Lung (tissue), 16 donors: ENCODE data around the gene TNFRSF12A. TPM values are rescaled to one million over a fixed set of nuclear protein-coding genes. Genes with fewer than 3 reads are reported as not detected.

Experiments
- ATAC-seq: fragments of 200-7000 bp; cut with Tn5 transposase; one replicate; pipeline ENCODE4 v1.9.1; 2020; ENCODE audit warnings: moderate number of reproducible peaks; ENCODE audit not compliant: insufficient read depth, low FRiP score
- DNase-seq, 3 donors: peaks; one replicate each; pipeline ENCODE4 v3.0.0-alpha.2; 2013 to 2017
- H3K27ac ChIP-seq, 2 donors: one replicate each; pipeline ENCODE4 v1.5.1; 2013; ENCODE audit warnings: mild to moderate bottlenecking in 2 of 2, moderate library complexity in 2 of 2, control low read depth in 1 of 2, inconsistent platforms in 1 of 2, low read depth in 1 of 2, low read length in 1 of 2
- H3K27me3 ChIP-seq, 3 donors: one replicate each; pipeline ENCODE4 v1.5.1; 2013; ENCODE audit warnings: low read length in 2 of 3; ENCODE audit not compliant: control insufficient read depth in 3 of 3, insufficient read depth in 3 of 3
- H3K36me3 ChIP-seq, 4 donors: one replicate each; pipeline ENCODE4 v1.5.1; 2013; ENCODE audit warnings: low read length in 4 of 4, mild to moderate bottlenecking in 1 of 4, moderate library complexity in 1 of 4; ENCODE audit not compliant: control insufficient read depth in 4 of 4, insufficient read depth in 4 of 4
- H3K4me1 ChIP-seq, 5 donors: one replicate each; pipeline ENCODE4 v1.5.1; 2013; ENCODE audit warnings: low read length in 5 of 5, mild to moderate bottlenecking in 2 of 5, moderate library complexity in 1 of 5; ENCODE audit not compliant: control insufficient read depth in 5 of 5, insufficient read depth in 5 of 5
- H3K4me3 ChIP-seq: one replicate; pipeline ENCODE4 v1.5.1; 2013; ENCODE audit warnings: mild to moderate bottlenecking, control low read depth, moderate library complexity
- H3K9ac ChIP-seq, 2 donors: one replicate each; pipeline ENCODE4 v1.5.1; 2013; ENCODE audit warnings: low read length in 2 of 2, control low read depth in 1 of 2; ENCODE audit not compliant: insufficient read depth in 1 of 2
- H3K9me3 ChIP-seq, 4 donors: one replicate each; pipeline ENCODE4 v1.5.1; 2013; ENCODE audit warnings: low read length in 3 of 4, mild to moderate bottlenecking in 1 of 4, moderate library complexity in 1 of 4; ENCODE audit not compliant: control insufficient read depth in 4 of 4, insufficient read depth in 3 of 4
- WGBS, 2 donors: extraction: QIAGEN DNeasy Blood & Tissue Kit; methylation state at CpG; one replicate each; pipeline ENCODE4 v1.1.7; 2013; 5-methylcytosine and 5-hydroxymethylcytosine counted together
- long read RNA-seq, 5 donors: transcript quantifications; one replicate each; lab custom pipeline, GENCODE V29; 2026
- polyA plus RNA-seq, 2 donors: library from polyadenylated mRNA; stranded (reverse); fragments of 200-250 nt; gene quantifications; one replicate each; pipeline ENCODE4 v1.2.1, GENCODE V29; 2013
- total RNA-seq, 2 donors: library from RNA; depleted of rRNA in 1 of 2; stranded (reverse); fragments of >200 nt in 1 of 2; gene quantifications; one replicate each; pipeline ENCODE4 v1.2.1, GENCODE V29; 2014 to 2021
- TF ChIP-seq, protein P1 (sequence below): IDR thresholded peaks from 2 replicates; pipeline ENCODE4 v1.5.1; 2012; ENCODE audit warnings: mild to moderate bottlenecking; ENCODE audit errors: control extremely low read depth, extremely low read depth
- donor health status: control.
- donor health status: control.
- donor health status: Bipolar disorder and iron deficiency.
- donor health status: healthy.
- donor health status: DM: yes; HTN: yes; CAD: no.

Gene TNFRSF12A, protein sequence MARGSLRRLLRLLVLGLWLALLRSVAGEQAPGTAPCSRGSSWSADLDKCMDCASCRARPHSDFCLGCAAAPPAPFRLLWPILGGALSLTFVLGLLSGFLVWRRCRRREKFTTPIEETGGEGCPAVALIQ
- total RNA-seq (100 to 1,000 TPM in 1 of 2 donors, 10 to 100 TPM in 1; 19.1 to 107 TPM), polyA plus RNA-seq (100 to 1,000 TPM; 132 to 192 TPM)
- long read RNA-seq, donor 1, transcript TNFRSF12A-201 (4 exons, 1,033 nt), result major isoform, 10 of 10 reads
- long read RNA-seq, donor 1, partial matches to known transcripts, result 0 of 10 reads
- long read RNA-seq, donor 1, other reads (novel, unspliced or antisense), result 0 of 10 reads
- long read RNA-seq, donor 2, partial matches to known transcripts, result 0 of 3 reads
- long read RNA-seq, donor 2, other reads (novel, unspliced or antisense), result 0 of 3 reads
- long read RNA-seq, donor 3, partial matches to known transcripts, result 0 of 3 reads
- long read RNA-seq, donor 3, other reads (novel, unspliced or antisense), result 0 of 3 reads
- long read RNA-seq, donor 4, partial matches to known transcripts, result 0 of 3 reads
- long read RNA-seq, donor 4, other reads (novel, unspliced or antisense), result 0 of 3 reads
- long read RNA-seq, donor 5, transcript TNFRSF12A-201 (4 exons, 1,033 nt), result major isoform, 9 of 10 reads
- long read RNA-seq, donor 5, partial matches to known transcripts, result 0 of 10 reads
- long read RNA-seq, donor 5, other reads (novel, unspliced or antisense), result 0 of 10 reads

- peaks cover 0 to 13% (median 9%) of the 10 kb centered on the region in 3 donors for H3K27me3 ChIP-seq
- H3K4me3 ChIP-seq, result peak within 1 kb of the TSS; percentile 75
- ATAC-seq (peak; percentile 48), DNase-seq (peak; percentile 74 to 84 (median 81))
- WGBS, 2 donors, result 0% methylated on average over 45 to 49 of the region's 49 CpGs
- peak within 1 kb of the TSS; percentile 42 to 55 for H3K9ac ChIP-seq
- no peaks in the 10 kb centered on the region for H3K9me3 ChIP-seq
- TF ChIP-seq, protein P1, sequence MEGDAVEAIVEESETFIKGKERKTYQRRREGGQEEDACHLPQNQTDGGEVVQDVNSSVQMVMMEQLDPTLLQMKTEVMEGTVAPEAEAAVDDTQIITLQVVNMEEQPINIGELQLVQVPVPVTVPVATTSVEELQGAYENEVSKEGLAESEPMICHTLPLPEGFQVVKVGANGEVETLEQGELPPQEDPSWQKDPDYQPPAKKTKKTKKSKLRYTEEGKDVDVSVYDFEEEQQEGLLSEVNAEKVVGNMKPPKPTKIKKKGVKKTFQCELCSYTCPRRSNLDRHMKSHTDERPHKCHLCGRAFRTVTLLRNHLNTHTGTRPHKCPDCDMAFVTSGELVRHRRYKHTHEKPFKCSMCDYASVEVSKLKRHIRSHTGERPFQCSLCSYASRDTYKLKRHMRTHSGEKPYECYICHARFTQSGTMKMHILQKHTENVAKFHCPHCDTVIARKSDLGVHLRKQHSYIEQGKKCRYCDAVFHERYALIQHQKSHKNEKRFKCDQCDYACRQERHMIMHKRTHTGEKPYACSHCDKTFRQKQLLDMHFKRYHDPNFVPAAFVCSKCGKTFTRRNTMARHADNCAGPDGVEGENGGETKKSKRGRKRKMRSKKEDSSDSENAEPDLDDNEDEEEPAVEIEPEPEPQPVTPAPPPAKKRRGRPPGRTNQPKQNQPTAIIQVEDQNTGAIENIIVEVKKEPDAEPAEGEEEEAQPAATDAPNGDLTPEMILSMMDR, result no peak
- peaks cover 0 to 3% (median 0%) of the 10 kb centered on the region in 4 donors for H3K36me3 ChIP-seq
- peaks cover 0 to 40% (median 26%) of the 10 kb centered on the region in 5 donors for H3K4me1 ChIP-seq
- peak within 1 kb of the TSS; percentile 96 to 99 for H3K27ac ChIP-seq
Observed at GRCh38 chr16:3020247-3020603, at the start of gene TNFRSF12A. Gene TNFRSF12A, plus strand, starts transcription at chr16:3020368. Its CDS starts 30 bp downstream, at chr16:3020398.

DNA sequence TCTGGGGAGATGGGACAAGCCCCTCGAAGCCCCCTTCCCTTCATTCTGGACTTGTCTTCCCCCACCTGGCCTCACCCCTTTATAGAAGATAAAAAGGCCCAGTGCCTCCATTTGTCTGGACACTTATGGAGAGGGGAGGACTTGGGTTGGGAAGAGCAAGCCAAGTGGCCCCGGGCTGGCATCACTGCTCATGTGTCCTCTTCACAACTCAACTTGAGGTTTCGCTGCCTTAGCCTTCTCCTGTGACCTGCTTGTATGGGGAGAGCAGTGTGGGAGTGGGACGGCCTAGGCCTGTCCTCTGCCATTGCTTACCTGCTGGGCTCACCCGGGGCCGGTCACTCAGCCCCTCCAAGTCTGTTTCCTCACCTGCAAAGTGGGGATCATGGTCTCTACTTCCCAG lies 49.6 kb upstream of the TNFRSF12A start:
- H3K9ac ChIP-seq, result no peak overlapping the region
- WGBS, 2 donors, result 83 to 89% methylated on average over 6 of the region's 6 CpGs
- DNase-seq, result peak in 1 of 3 donors; percentile 11
- no peaks in the 10 kb centered on the region for H3K36me3 ChIP-seq
- TF ChIP-seq, protein P1, result no peak
- peaks cover 0 to 43% (median 3%) of the 10 kb centered on the region in 5 donors for H3K4me1 ChIP-seq
- ATAC-seq, result no peak
- peaks cover 4 to 19% (median 14%) of the 10 kb centered on the region in 3 donors for H3K27me3 ChIP-seq
- H3K4me3 ChIP-seq, result no peak overlapping the region
- no peaks in the 10 kb centered on the region for H3K9me3 ChIP-seq
- H3K27ac ChIP-seq, result no peak overlapping the region

DNA sequence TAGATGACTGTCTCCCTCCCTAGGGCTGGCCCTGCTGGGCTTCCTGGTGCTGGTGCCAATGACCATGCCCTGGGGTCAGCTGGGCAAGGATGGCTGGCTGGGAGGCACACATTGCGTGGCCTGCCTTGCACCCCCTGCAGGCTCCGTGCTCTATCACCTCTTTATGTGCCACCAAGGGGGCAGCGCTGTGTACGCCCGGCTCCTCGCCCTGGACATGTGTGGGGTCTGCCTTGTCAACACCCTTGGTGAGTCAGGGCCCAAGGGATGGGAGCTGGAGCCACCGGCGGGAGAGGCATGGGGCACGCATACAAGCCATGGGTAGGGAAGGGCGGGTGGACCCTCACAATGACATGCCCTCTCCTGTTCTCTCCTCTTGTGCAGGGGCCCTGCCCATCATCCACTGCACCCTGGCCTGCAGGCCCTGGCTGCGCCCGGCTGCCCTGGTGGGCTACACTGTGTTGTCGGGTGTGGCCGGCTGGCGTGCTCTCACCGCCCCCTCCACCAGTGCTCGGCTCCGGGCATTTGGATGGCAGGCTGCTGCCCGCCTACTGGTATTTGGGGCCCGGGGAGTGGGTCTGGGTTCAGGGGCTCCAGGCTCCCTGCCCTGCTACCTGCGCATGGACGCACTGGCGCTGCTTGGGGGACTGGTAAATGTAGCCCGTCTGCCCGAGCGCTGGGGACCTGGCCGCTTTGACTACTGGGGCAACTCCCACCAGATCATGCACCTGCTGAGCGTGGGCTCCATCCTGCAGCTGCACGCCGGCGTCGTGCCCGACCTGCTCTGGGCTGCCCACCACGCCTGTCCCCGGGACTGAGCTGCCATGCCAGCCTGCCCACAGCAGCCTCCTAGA lies 48.8 kb upstream of the TNFRSF12A start:
- H3K4me3 ChIP-seq, result no peak overlapping the region
- 96 to 97% methylated on average over 35 of the region's 35 CpGs for WGBS, 2 donors
- DNase-seq, result peak in 1 of 3 donors; percentile 11
- no peaks in the 10 kb centered on the region for H3K36me3 ChIP-seq
- ATAC-seq, result no peak
- H3K4me1 ChIP-seq, result peaks cover 0 to 43% (median 3%) of the 10 kb centered on the region in 5 donors
- TF ChIP-seq, protein P1, result no peak
- no peaks in the 10 kb centered on the region for H3K9me3 ChIP-seq
- no peak overlapping the region for H3K9ac ChIP-seq
- H3K27me3 ChIP-seq, result peaks cover 4 to 11% (median 6%) of the 10 kb centered on the region in 3 donors
- no peak overlapping the region for H3K27ac ChIP-seq
